ENCODE data around the gene NFIB.

The NFIB gene

GRCh38 chr9:14198047-14198840, 115.7 kb downstream of the NFIB start:
- no peak for TF ChIP-seq CTCF (IDR thresholded peaks at IDR 0.05; ENCODE audit: low read depth, low read length)
- no peak overlapping the region for H3K4me3 ChIP-seq (ENCODE audit: low read depth, low read length)

DNA sequence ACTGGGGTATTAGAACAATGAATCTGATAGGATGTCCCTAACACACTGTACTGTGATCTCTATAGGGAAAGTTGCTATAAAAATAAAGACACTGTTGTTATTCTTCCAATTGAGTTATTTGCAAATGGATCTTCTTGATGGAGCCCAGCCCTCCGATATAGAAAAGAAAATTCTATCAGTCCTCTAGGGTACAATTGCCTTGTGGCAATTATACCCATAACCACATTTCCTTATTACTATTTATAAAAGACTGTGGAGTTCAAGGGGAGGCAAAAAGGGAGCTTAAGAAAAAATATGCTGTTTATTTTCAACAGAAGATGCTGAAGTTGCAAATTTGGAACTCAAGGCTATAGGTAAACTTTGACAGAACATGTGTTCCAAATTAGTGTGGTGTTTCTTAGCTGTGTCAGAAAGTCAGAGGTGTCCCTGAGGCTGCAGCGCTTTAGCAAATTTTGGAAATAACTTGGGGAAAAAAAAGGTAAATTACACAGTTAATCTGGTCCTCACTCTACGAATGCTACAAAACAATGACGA, 116.5 kb downstream of the NFIB start:
- TF ChIP-seq CTCF (IDR thresholded peaks at IDR 0.05; ENCODE audit: low read depth, low read length): no peak
- no peak overlapping the region for H3K4me3 ChIP-seq (ENCODE audit: low read depth, low read length)

- no peak for TF ChIP-seq CTCF (IDR thresholded peaks at IDR 0.05; ENCODE audit: low read depth, low read length)
- no peak overlapping the region for H3K4me3 ChIP-seq (ENCODE audit: low read depth, low read length)
Observed at GRCh38 chr9:14193328-14193990, 120.5 kb downstream of the NFIB start.

GRCh38 chr9:14192556-14192955, 121.4 kb downstream of the NFIB start:
- no peak for TF ChIP-seq CTCF (IDR thresholded peaks at IDR 0.05; ENCODE audit: low read depth, low read length)
- no peak overlapping the region for H3K4me3 ChIP-seq (ENCODE audit: low read depth, low read length)

DNA sequence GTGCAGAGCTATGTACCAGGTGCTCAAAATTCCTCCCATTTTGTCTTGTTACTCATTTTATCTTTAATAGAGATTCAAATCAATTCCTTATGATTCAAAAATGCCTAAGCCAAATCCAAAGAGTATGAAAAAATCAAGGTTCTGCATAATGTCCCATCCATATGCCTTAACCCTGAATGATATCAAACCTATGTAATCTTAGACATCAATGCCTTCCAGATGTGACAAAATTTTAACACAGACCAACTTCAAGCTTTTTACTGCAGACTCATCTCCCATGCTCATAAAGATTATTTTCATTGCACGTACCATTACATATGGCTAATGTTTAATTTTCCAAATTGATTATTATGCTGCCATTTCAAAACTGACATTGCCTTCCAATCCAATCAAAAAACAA, 122.4 kb downstream of the NFIB start:
- no peak for TF ChIP-seq CTCF (IDR thresholded peaks at IDR 0.05; ENCODE audit: low read depth, low read length)
- no peak overlapping the region for H3K4me3 ChIP-seq (ENCODE audit: low read depth, low read length)

DNA sequence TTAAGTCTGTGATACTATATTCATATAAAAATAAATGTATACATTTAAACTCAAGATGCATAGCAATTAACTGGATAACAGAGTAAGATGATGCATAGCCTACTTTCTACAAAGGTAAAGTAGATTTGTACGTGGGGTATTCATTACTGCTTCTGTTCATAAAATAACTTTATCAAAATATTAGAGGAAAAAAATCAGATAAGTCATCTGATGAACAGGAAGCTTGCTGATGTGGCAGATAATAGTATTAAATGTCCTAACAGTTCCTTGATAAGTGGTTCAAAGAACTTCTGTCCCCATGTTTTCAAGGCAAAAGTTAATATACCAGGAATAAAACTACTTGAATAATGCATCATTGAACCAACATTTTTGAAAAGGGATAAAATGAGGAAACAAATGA, 123.7 kb downstream of the NFIB start:
- TF ChIP-seq CTCF (IDR thresholded peaks at IDR 0.05; ENCODE audit: low read depth, low read length): no peak
- no peak overlapping the region for H3K4me3 ChIP-seq (ENCODE audit: low read depth, low read length)

GRCh38 chr9:14189578-14189977, 124.4 kb downstream of the NFIB start:
- no peak overlapping the region for H3K4me3 ChIP-seq (ENCODE audit: low read depth, low read length)
- TF ChIP-seq CTCF (IDR thresholded peaks at IDR 0.05; ENCODE audit: low read depth, low read length): no peak

All from WI38 (cell line).